Measurements from ENCODE around the gene IL6R. TPM values are rescaled to one million over a fixed set of nuclear protein-coding genes. Genes with fewer than 3 reads are reported as not detected.
"Not testable (repeated sequence)": the region's sequence is repeated elsewhere in the genome, so short reads cannot be mapped to it uniquely, and the experiment has no call there.

IL6R gene
- total RNA-seq, 1 experiment from 2014 or later: 32.6 TPM

GRCh38 chr1:154483941-154484803 lies 79.0 kb downstream of the IL6R start:
- H3K9me3 ChIP-seq (replicated peaks): no peaks in the 10 kb centered on the region
- peak; percentile 56 to 79 for DNase-seq (ENCODE audit: low read depth in 1 of 2, low spot score in 2 of 2)
- peaks cover 5% of the 10 kb centered on the region; the same call in 1 of the 2 replicates for H3K27me3 ChIP-seq (replicated peaks)
- no peak overlapping the region for H3K27ac ChIP-seq
- H3K4me1 ChIP-seq (replicated peaks): peaks cover 13% of the 10 kb centered on the region
- no peak overlapping the region for H3K4me3 ChIP-seq
- H3K36me3 ChIP-seq: no peaks in the 10 kb centered on the region

- DNase-seq (ENCODE audit: low read depth in 1 of 2, low spot score in 2 of 2): no peak
- H3K4me3 ChIP-seq: no peak overlapping the region
- H3K9me3 ChIP-seq (replicated peaks): no peaks in the 10 kb centered on the region
- no peaks in the 10 kb centered on the region for H3K36me3 ChIP-seq
- H3K27ac ChIP-seq: no peak overlapping the region
- H3K27me3 ChIP-seq (replicated peaks): peaks cover 14% of the 10 kb centered on the region
- H3K4me1 ChIP-seq (replicated peaks): peaks cover 12% of the 10 kb centered on the region
These were observed 80.0 kb downstream of the IL6R start for GRCh38 chr1:154485106-154485505.

- no peak for DNase-seq (ENCODE audit: low read depth in 1 of 2, low spot score in 2 of 2)
- Histone ChIP-seq H3K36me3 (no peaks in the 10 kb centered on the region), H3K9me3 (replicated peaks) (no peaks in the 10 kb centered on the region), H3K27ac (no peak overlapping the region), H3K4me3 (no peak overlapping the region), H3K27me3 (replicated peaks) (peaks cover 22% of the 10 kb centered on the region), H3K4me1 (replicated peaks) (peaks cover 12% of the 10 kb centered on the region)
These were observed 80.9 kb downstream of the IL6R start for GRCh38 chr1:154485910-154486496.

GRCh38 chr1:154486756-154487155 lies 81.6 kb downstream of the IL6R start:
- not testable (repeated sequence) for H3K9me3 ChIP-seq (replicated peaks); H3K4me3 ChIP-seq; DNase-seq (ENCODE audit: low read depth in 1 of 2, low spot score in 2 of 2); H3K36me3 ChIP-seq; H3K27ac ChIP-seq
- H3K27me3 ChIP-seq (replicated peaks): peaks cover 29% of the 10 kb centered on the region
- H3K4me1 ChIP-seq (replicated peaks): peaks cover 12% of the 10 kb centered on the region

GRCh38 chr1:154488922-154489321 lies 83.8 kb downstream of the IL6R start:
- DNase-seq (ENCODE audit: low read depth in 1 of 2, low spot score in 2 of 2): no peak
- peaks cover 48% of the 10 kb centered on the region for H3K27me3 ChIP-seq (replicated peaks)
- no peak overlapping the region for H3K4me3 ChIP-seq
- peaks cover 8% of the 10 kb centered on the region for H3K4me1 ChIP-seq (replicated peaks)
- H3K27ac ChIP-seq: no peak overlapping the region
- H3K36me3 ChIP-seq: no peaks in the 10 kb centered on the region
- H3K9me3 ChIP-seq (replicated peaks): no peaks in the 10 kb centered on the region

GRCh38 chr1:154489695-154490274 lies 84.6 kb downstream of the IL6R start:
- no peak overlapping the region for H3K27ac ChIP-seq
- H3K36me3 ChIP-seq: no peaks in the 10 kb centered on the region
- H3K4me1 ChIP-seq (replicated peaks): no peaks in the 10 kb centered on the region
- DNase-seq (ENCODE audit: low read depth in 1 of 2, low spot score in 2 of 2): no peak
- no peak overlapping the region for H3K4me3 ChIP-seq
- H3K9me3 ChIP-seq (replicated peaks): no peaks in the 10 kb centered on the region; the same call in 1 of the 2 replicates
- H3K27me3 ChIP-seq (replicated peaks): peaks cover 54% of the 10 kb centered on the region

DNA sequence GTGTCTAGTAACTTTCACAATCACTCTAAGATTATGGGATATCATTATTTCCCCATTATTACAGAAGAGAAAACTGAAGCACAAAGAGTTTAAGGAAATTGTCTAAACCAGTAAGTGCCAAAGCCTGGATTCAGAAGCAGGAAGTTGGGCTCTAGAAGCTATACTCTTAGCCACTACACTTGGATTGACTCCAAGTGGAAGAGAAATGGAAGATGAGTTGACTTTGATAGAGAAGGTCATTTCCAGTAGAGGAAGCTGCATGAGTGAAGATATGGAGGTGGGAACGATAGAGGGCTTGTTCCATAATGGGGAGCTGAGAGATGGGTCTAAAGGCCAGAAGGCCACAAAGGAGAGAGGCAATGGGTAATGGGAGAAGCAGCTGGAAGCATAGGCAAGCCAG lies 85.2 kb downstream of the IL6R start:
- no peak overlapping the region for H3K27ac ChIP-seq
- peaks cover 59% of the 10 kb centered on the region for H3K27me3 ChIP-seq (replicated peaks)
- H3K9me3 ChIP-seq (replicated peaks): no peaks in the 10 kb centered on the region; the same call in 1 of the 2 replicates
- no peak for DNase-seq (ENCODE audit: low read depth in 1 of 2, low spot score in 2 of 2)
- no peaks in the 10 kb centered on the region for H3K36me3 ChIP-seq
- H3K4me3 ChIP-seq: no peak overlapping the region
- no peaks in the 10 kb centered on the region for H3K4me1 ChIP-seq (replicated peaks)

GRCh38 chr1:154492115-154492514 lies 87.0 kb downstream of the IL6R start:
- H3K36me3 ChIP-seq: no peaks in the 10 kb centered on the region
- H3K4me3 ChIP-seq: no peak overlapping the region
- no peaks in the 10 kb centered on the region for H3K4me1 ChIP-seq (replicated peaks)
- peaks cover 75% of the 10 kb centered on the region for H3K27me3 ChIP-seq (replicated peaks)
- H3K9me3 ChIP-seq (replicated peaks): no peaks in the 10 kb centered on the region; the same call in 1 of the 2 replicates
- no peak for DNase-seq (ENCODE audit: low read depth in 1 of 2, low spot score in 2 of 2)
- H3K27ac ChIP-seq: no peak overlapping the region

DNA sequence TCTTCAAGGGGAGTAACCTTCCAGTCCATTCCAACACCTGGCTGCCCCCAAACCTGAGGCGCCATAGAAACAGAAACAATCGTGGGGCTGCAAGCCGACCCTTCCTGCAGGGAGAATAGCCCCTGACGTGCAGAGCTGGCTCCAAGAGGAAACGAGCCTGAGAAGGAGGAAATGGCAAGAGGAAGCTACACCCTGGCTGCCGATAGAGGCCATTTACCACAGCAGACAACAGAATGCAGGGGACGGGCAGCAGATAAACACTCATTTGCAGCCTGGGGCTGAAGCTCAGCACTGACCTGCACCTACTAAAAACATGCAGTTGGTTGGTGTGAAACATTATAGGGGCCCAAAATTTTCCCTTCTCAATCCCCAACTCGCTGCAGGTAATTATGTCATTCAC lies 88.1 kb downstream of the IL6R start:
- H3K27ac ChIP-seq: no peak overlapping the region
- H3K36me3 ChIP-seq: no peaks in the 10 kb centered on the region
- peaks cover 81% of the 10 kb centered on the region for H3K27me3 ChIP-seq (replicated peaks)
- H3K4me3 ChIP-seq: no peak overlapping the region
- DNase-seq (ENCODE audit: low read depth in 1 of 2, low spot score in 2 of 2): no peak
- no peaks in the 10 kb centered on the region; the same call in 1 of the 2 replicates for H3K9me3 ChIP-seq (replicated peaks)
- no peaks in the 10 kb centered on the region for H3K4me1 ChIP-seq (replicated peaks)

DNA sequence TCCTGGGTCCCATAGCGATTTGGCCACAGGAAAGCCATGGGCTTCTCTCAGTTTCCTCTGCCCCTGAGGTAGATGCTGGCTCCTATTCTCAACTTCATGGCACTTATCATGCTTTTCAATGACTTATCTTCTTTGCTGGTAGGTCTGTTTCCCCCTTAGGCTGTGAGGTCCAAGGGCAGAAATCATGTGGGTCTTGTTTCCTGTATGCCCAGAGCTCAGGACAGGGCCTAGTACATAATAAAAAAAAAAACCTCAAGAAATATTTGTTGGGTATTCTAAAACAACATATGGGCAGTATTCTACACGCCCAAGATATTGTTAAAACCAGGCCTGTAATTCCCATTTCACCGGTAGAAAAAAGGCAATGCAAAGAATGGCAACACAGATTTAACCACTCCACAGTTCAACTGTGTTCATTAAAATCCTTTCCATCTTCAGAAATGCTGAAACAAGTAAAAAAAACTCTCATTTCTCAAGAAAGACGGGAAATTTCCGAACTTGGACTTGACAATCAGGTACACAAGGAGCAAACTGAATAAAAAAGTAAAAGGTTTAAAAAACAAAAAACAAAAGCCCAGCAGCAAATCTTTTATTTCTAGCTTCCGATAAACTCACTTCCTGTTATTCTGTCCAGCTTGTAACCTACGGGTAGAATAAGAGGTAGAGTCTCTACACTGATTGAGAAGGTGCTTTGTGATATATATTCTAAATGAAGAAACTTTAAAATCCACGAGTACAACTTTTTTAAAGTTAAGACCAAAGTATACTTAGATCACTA lies 90.5 kb downstream of the IL6R start:
- DNase-seq (ENCODE audit: low read depth in 1 of 2, low spot score in 2 of 2): no peak
- Histone ChIP-seq H3K4me3 (no peak overlapping the region), H3K36me3 (no peaks in the 10 kb centered on the region), H3K27me3 (replicated peaks) (peaks cover 87% of the 10 kb centered on the region), H3K9me3 (replicated peaks) (no peaks in the 10 kb centered on the region; the same call in 1 of the 2 replicates), H3K27ac (no peak overlapping the region), H3K4me1 (replicated peaks) (no peaks in the 10 kb centered on the region)

GRCh38 chr1:154496383-154496782 lies 91.2 kb downstream of the IL6R start:
- no peaks in the 10 kb centered on the region for H3K4me1 ChIP-seq (replicated peaks)
- no peak overlapping the region for H3K27ac ChIP-seq
- peaks cover under 1% of the 10 kb centered on the region; the same call in 1 of the 2 replicates for H3K9me3 ChIP-seq (replicated peaks)
- peaks cover 87% of the 10 kb centered on the region for H3K27me3 ChIP-seq (replicated peaks)
- DNase-seq (ENCODE audit: low read depth in 1 of 2, low spot score in 2 of 2): no peak
- no peaks in the 10 kb centered on the region for H3K36me3 ChIP-seq
- no peak overlapping the region for H3K4me3 ChIP-seq

DNA sequence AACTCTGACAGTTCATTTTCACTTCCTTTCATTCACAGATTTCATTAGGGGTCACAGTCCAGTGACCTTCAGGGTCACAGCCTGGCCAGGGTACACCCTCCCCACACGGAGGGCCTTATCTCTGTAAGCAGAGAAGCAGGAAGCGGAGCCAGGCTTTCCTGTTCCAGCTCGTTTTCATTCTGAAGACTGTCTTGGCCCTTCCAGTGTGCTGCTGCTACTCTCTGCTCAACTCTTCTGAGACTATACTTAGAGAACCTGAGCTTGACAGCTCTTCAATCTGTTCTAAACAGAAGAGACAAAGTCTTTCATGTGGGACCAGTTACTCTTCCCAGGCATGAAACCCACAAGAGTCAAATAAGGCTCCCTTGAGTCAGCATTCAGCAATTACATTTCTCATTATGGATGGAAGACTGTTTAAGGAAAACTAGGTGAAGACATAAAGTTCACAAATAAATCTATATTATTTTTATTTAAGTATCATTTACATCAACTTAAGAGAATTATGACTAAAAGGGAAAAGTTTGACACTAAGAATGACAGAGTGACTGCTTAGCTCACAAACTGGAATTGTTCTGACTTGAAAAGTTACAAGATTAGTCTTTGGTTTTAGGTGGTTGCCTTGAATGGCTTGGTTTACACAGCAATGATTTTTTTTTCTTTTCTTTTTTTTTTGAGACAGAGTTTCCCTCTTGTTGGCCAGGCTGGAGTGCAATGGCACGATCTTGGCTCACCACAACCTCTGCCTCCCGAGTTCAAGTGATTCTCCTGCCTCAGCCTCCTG lies 92.1 kb downstream of the IL6R start:
- Histone ChIP-seq H3K4me3 (no peak overlapping the region), H3K27me3 (replicated peaks) (peaks cover 87% of the 10 kb centered on the region), H3K9me3 (replicated peaks) (peaks cover 6% of the 10 kb centered on the region), H3K4me1 (replicated peaks) (peaks cover 8% of the 10 kb centered on the region), H3K36me3 (no peaks in the 10 kb centered on the region), H3K27ac (no peak overlapping the region)
- DNase-seq (ENCODE audit: low read depth in 1 of 2, low spot score in 2 of 2): no peak

- Histone ChIP-seq H3K4me3 (no peak overlapping the region), H3K27ac (no peak overlapping the region), H3K9me3 (replicated peaks) (peaks cover 12% of the 10 kb centered on the region), H3K4me1 (replicated peaks) (peaks cover 8% of the 10 kb centered on the region), H3K27me3 (replicated peaks) (peaks cover 93% of the 10 kb centered on the region), H3K36me3 (no peaks in the 10 kb centered on the region)
- DNase-seq (ENCODE audit: low read depth in 1 of 2, low spot score in 2 of 2): no peak
These were observed 94.3 kb downstream of the IL6R start for GRCh38 chr1:154499446-154499845.

Measured in SJSA1 (cell line).